SK-MEL-5 (cell line): ENCODE results near the gene VSIR. TPM values are rescaled to one million over a fixed set of nuclear protein-coding genes. Genes with fewer than 3 reads are reported as not detected.

ENCODE experiments used
- DNase-seq: peaks from one replicate; pipeline ENCODE4 v3.0.0-alpha.2; 2016; ENCODE audit warnings: low read depth, low spot score
- in situ Hi-C: cut with HindIII; loops from 2 replicates; pipeline ENCODE4 v1.10.0; 2016; ENCODE audit warnings: low sequenced_read_pairs, high pct_unique_total_duplicates, low pct_unique_long_range_greater_than_20kb
- total RNA-seq: library from RNA; depleted of rRNA; stranded (reverse); fragments of >200 nt; shearing (Covaris generic); gene quantifications from 2 replicates; pipeline ENCODE4 v1.2.3, GENCODE V29; 2014

VSIR gene
- total RNA-seq, 1 experiment from 2014 or later, result 0.40 TPM

DNA sequence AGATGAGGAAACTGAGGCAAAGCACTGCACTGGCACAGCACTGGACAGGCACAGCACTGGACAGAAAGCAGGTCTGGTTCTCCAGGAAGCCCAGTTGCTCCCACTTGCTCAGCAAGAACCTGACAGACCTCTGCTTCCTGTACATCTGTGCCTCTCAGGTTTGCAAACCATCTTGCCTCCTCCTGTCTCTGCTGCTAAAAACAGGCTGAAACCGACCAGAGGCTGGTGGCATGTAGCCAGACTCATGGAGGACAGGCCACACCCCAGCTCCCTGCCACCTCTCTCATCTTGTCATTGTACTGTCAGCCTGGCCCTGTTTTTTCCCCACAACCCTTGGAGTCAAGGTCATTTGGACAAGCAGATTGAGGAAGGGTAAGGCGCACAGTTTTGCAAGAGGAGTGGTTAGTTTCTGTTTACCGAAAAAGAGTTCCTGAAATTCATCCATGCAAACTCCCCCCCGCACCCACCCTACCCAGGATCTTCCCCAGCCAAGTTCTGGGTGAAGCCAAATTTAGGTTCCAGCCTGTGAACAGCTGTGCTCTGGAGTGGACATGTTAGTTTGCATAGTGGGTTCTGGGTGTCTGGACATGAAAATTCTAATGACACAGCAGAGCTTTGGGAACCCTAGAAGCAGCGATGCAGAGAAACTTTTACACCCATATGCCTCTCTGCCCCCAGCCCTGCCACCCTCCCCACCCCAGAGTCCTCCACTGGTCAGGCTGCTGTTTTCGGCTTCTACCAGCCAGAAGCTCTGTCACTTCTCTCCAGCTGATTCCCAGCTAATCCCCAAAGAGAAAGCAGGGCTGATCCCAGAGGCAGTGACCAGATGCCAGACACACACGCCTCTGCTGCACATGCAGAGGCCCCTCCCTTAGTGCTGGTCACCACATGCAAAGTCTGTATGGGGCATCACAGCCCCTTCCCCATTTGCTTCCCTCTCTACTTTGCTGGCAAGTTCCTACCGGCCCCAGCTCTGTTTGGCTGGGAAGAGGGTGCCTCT, 45.3 kb downstream of the VSIR start:
- DNase-seq, result no peak
- in situ Hi-C loops, result no loop called here

DNA sequence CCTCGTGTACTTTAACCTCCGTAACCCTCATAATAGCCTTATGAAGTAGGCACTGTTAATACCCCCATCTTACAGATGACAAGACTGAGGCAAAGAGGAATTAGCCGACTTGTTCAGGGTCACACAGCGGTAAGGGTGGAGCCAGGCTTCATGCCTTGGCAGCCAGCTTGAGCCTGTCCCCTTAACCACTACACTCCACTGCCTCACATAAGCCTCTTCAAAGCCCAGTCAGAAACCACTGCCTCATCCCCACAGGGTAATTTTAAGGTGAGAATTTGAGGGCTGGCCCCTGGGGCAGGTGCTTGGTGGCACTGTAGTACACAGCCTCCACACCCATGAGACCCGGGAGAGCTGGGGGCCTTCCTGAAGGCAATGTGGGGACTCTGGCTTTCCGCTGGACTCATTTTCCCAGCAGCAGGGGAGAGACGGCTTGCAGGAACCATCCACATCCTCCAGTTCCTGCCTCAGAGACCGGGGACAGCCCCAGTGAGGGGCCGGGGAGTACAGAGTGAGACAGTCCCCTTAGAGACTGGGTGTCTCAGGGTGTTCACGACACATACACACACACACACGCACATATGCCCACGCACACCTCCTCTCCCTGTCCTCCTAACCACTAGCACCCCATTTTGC, 46.1 kb downstream of the VSIR start:
- in situ Hi-C loops, result no loop called here
- DNase-seq, result no peak

DNA sequence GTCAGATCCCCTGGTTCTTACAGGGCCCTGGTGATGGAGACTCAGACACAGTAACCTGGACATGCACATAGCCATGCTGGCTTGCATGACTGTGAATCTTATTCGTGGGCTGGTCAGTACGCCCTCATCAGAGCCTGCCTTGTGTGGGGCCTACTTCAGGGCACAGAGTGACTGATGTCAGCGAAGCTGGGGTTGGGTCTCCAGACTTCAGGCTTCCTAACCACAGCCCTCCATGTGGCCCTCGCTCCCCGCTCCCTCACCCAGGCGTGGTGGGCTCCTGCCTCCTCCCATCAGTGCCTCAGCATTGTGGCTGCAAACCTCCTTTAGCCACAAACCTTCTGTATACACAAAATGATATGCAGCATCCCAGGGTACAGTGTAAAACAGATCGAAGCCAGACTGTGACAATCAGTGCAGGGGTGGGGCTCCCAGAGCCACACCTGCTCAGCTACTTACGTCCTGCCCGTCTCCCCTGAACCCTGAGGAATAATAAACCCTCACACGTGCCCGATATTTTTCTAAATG, 46.7 kb downstream of the VSIR start:
- no peak for DNase-seq
- in situ Hi-C loops, result no loop called here

DNA sequence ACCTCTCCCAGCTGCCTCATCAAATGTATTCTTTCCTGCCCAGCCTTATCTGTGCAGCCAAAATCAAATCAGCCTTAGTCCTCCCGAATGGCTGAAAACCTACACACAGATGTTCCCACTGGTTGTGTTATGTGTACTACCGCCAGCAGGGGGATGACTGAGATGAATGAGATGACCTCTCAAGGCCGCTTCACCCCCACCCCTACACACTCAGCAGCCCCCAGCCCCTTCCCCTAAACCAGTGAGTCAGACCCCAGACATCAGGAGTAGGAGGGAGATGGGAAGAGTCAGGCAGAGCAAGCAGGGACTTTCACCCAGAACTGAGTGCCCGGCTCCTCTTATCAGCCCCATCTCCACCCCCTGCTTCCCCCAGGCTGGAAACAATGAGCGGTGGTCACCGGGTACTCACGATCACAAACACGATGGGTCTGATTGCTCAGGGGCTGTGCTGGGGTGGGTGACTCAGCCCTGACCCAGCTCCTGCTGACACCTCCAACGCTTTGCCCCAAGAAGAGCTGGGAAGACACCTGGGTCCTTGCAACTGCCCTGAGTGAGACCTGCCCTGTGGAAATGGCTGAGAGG, 47.2 kb downstream of the VSIR start:
- in situ Hi-C loops, result no loop called here
- DNase-seq, result peak; percentile 41

DNA sequence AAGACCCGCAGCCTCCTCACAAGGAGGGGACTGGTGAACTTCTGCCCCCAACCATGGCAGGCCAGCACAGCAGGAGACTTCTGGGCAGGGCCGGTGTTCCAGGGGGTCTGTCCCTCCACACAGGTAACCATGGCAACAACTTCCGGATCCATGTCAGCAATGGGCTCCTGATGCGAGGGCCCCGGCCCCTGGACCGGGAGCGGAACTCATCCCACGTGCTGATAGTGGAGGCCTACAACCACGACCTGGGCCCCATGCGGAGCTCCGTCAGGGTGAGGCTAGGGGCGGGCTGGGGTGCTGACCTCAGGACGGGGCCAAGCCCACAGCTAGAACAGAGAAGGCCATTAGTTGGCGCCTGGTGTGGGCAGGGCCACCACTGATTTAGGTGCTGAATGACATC, 48.1 kb downstream of the VSIR start:
- in situ Hi-C loops, result no loop called here
- DNase-seq, result no peak

DNA sequence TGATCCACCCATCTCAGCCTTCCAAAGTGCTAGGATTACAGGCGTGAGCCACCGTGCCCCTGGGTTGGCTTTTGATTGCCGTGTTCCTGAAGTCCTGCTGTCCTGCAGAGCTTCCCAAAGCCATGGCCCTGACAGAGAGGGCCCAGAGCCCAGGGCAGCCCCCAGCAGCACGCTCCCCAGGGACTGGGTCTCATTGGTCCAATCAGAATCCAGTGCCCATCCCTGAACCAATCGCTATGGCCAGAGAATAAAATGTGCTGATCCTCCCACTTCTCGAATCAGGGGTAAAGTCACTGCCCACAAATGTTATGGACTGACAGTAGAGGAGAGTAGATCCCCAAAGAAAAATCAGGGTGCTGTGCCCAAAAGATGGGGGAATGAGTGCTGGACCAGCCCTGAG, 48.8 kb downstream of the VSIR start:
- in situ Hi-C loops, result no loop called here
- peak; percentile 6 for DNase-seq

DNA sequence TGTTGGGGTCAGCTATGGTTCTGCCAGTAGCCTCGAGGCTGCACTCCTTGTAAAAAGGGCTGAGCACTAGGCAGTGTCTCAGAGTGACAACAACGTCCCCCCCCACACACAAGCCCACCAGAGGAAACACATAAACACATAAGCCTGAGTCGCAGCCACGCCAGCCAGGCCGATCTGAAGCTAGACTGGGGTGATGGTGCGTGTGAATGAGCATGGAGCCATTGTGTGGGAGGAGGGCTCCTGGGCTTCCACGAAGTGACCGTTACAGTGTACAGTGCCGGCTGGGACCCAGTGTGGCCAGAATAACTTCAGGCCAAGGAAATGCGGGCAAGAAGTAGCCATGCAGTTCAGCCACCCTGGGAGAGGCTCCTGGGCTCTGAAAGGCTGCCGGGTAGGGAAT, 50.0 kb downstream of the VSIR start:
- DNase-seq, result no peak
- in situ Hi-C loops, result no loop called here

DNA sequence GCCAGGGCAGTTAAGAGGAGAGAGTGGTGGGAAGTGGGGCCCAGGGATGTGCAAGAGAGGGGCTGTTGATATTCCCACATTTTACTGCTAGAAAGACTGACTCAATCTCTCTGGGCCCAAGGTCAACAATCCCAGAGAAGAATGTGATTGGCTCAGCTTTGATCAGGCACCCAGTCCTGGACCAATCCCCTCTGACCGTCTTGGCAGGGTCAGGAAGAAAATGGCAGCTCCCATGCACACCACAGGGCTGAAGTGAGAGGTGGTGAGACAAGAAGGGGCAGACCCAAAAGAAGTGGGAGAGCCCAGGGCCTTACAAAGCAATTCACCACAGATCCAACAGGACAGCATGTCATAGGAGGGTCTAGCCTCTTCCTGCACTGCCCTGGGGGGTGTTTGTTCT, 50.5 kb downstream of the VSIR start:
- DNase-seq, result no peak
- in situ Hi-C loops, result no loop called here

DNA sequence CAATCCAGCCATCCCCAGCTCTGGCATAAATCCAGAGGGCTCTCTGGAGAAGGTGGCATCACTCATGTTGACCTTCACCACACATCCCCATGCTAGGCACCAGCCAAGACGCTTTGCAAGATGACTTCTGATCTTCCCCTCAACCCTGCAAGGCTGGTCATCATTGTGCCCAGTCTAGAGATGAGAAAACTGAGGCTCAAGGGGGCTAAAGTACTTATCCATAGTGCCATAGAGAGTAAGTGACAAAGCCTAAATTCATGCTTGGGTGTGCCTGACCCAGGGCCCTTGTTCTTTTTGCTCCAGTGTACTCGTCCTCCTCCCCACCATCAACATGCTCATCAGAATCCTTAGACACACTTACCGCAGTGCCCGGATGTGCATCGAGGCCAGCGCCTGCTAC, 52.0 kb downstream of the VSIR start:
- DNase-seq, result no peak
- in situ Hi-C loops, result no loop called here

DNA sequence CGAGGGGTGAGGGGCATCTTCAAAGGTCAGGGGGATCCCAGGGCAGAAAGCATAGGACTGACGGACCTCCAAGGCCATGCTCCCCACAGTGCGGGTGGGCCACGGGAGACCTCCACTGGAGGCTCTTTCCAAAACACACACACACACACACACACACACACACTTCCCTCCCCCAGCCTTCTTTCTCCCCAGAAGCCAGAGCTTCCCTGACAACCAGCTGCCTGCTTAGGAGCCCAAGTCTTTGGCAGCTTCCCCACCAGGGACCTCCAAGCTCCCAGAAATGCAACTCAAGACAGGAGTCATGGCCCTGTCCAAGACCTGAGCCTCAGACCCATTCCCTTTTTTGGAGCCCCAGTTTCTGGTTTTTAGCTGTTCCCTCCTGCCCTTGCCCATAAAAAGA, 53.0 kb downstream of the VSIR start:
- in situ Hi-C loops, result no loop called here
- no peak for DNase-seq

DNA sequence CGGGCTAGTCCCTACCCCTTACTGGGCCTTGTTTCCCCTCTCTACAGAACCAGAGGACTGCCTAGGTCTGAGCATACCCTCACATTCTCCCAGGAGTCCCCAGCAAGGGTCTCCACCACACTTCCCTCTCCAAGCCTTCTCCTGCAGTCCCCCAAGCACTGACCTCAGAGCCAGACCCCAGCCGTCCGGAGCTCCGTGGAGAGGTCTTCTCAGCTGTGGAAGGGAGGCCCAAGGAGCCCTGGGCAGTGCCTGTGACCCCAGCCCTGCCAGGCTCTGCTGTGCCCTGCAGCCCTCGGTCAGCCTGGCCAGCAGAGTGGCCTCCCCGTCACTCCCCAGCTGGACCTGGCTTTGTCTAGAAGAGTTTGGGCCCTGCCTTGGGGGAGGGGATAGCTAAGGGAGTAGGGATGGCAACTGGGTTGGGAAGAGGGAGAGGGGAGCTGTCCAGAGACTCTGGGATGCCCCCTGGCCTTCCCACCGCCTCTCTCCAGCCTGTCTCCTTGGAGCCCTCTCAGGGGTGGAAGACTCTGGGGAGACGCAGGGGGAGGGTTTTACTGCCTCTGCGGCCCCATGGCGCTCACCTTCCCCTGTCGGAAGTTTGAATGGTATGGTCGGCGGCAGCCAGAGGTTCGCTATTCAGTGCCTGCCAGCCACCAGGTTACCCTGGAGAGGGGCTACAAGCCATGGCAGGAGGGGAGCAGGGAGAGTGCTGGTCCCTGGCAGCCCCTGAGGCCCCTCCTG, 53.7 kb downstream of the VSIR start, which contains the start of gene C10orf105:
TSS of gene C10orf105 (minus strand) at position 315 of the 738 bp plus-strand sequence. CDS start 3,441 bp downstream, outside the sequence.
- DNase-seq, result no peak
- in situ Hi-C loops, result no loop called here

DNA sequence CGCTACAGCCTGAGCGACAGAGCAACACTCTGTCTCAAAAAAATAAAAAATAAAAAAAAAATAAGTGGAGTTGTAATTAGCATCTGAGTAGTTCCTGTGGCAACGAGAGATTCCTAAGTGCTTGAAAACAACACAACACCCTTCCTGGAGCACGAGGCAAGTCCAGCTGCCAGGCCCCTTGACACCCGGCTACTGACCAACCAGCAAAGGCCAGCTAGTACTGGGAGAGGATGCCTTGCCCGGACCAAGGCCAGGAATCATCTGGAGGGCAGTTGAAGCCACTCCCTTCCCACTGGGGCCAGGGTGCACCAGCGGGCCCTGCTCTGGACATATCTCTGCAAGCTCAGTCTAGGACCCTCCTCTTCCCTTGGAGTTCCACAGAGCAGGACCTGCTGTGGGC, 54.3 kb downstream of the VSIR start:
- DNase-seq, result no peak
- in situ Hi-C loops, result no loop called here

DNA sequence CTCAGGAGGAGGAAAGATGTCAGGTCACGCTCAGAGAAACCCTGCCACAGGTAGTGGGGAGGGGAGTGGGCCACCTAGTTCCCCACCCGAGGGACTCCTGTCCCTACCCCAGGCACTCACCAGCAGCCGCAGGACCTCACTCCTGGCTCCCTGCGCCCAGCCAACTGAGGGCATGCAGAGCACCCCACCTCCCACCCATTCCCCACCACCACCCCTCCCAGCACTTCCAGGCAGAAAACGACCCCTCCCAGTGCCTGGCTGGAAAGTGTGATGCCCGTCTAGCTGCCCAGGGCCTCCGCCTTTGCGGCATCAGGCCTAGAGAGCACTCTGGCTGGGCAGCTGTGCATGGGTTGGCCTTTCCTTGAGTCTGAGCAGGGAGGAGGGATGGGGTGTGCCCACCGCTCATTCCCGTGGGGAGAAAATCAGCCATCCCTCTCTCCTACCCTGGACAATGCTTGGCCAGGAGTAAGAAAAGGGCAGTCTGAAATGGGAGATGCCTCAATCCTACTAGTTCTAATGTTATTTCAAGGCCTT, 55.1 kb downstream of the VSIR start:
- no peak for DNase-seq
- in situ Hi-C loops, result no loop called here

DNA sequence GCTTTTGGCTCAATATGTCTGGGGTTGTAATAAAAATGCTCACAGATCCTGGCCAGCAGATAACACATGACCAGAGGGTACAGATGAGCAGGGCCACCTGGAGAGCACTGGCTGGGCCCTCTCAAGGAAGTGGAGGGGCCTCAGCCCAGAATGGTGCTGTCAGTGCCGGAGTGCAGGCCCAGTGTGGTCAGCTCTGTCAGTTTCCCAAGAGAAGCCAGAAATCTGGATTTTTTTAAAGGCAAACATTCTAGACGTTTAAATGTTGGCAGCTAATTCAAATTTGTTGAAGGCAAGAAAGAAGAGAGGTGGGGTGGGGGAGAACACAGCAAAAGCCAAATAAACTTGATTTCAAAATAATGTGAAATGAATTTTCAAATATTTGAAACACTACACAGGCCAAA, 55.8 kb downstream of the VSIR start:
- in situ Hi-C loops, result no loop called here
- no peak for DNase-seq

DNA sequence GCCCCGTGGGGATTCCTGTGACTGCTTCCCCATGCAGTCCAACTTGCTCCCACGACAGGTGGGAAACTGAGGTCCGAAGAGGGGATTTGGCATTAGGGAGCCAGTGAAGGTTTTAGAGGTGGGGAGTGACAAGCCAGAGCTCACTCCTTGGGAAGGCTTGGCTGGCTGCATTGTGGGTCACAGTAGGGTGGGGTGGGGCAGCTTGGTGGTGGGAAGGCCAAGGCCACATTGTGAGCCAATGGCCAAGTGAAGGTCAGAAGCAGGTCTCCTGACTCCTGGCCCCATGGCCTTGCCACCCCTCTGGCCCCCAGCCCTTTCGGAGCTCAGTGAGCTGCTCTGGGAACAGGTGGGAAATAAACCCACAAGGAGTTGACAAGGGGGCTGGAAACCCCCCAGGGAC, 56.3 kb downstream of the VSIR start:
- DNase-seq, result no peak
- in situ Hi-C loops, result no loop called here

DNA sequence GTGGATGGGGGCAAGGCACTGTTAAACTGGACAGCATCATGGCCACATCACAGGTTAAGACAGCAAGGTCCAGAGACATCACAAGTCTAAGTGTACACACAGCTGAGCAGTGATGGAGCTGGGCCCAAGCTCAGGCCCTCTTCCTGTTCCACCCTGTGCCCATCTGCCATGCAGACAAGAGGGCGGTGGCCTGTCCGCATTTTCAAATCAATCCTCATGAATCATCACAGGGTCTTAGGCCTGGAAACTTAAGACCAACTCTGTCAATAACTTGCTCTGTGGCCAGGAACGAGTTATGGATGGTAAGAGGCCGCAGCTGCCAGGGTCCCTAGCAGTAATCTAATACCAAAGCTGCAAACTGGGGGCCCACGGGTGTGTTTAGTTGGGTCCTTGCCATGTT, 56.9 kb downstream of the VSIR start:
- in situ Hi-C loops, result no loop called here
- no peak for DNase-seq

DNA sequence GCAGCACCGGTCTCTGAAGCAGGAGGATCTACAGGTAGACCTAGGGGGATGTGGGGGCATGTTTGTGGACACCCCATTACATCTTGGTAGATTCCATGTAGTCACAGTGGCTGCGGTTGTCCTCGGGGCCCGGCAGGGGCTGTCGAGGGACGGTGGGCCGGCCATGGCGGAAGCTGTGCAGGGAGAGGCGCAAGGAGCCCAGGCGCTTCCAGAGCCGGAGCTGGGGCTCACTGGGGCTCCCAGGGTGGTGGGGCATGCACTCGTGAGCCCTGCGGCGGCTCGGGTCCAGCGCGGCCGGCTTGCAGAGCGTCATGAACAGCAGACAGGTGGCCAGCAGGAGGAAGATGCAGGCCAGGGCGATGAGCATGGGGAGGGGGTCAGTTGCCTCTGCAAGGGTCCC, 57.5 kb downstream of the VSIR start:
- DNase-seq, result no peak
- in situ Hi-C loops, result no loop called here
